ENCODE data around the gene KRTAP10-11. TPM values are rescaled to one million over a fixed set of nuclear protein-coding genes. Genes with fewer than 3 reads are reported as not detected.

Gene KRTAP10-11
- total and polyA plus RNA-seq, 11 donors, result not detected

GRCh38 chr21:44614961-44615391 is 31.2 kb upstream of the KRTAP10-11 start:
- WGBS, 4 donors, result 87 to 94% (median 89%) methylated on average over 26 to 28 of the region's 28 CpGs
- DNase-seq, result peak in 1 of 5 donors; percentile 50
- H3K36me3 ChIP-seq, result no peaks in the 10 kb centered on the region
- TF ChIP-seq CTCF (IDR thresholded peaks at IDR 0.05) (no peak), POLR2A (IDR thresholded peaks at IDR 0.05) (no peak)
- intact Hi-C loops (cut with DNase I), result loop anchor here in 1 of 10 donors (5.0 kb wide), 1 partner anchor 177 kb away; no protein-coding TSS in a partner anchor
- peaks cover 0 to 5% (median 0%) of the 10 kb centered on the region in 9 donors for H3K27me3 ChIP-seq
- H3K4me3 ChIP-seq, result no peak overlapping the region
- peaks cover 0 to 8% (median 0%) of the 10 kb centered on the region in 12 donors for H3K4me1 ChIP-seq
- peaks cover 0 to 27% (median 2%) of the 10 kb centered on the region in 12 donors for H3K9me3 ChIP-seq
- no peak for ATAC-seq
- no peak overlapping the region for H3K27ac ChIP-seq

- H3K27ac ChIP-seq, result no peak overlapping the region
- ATAC-seq (no peak), DNase-seq (no peak)
- H3K9me3 ChIP-seq, result peaks cover 0 to 27% (median 2%) of the 10 kb centered on the region in 12 donors
- peaks cover 0 to 8% (median 0%) of the 10 kb centered on the region in 12 donors for H3K4me1 ChIP-seq
- no peak for TF ChIP-seq CTCF (IDR thresholded peaks at IDR 0.05)
- no peak for TF ChIP-seq POLR2A (IDR thresholded peaks at IDR 0.05)
- no peak overlapping the region for H3K4me3 ChIP-seq
- intact Hi-C loops (cut with DNase I), result loop anchor here in 1 of 10 donors (5.0 kb wide), 1 partner anchor 177 kb away; no protein-coding TSS in a partner anchor
- peaks cover 0 to 5% (median 0%) of the 10 kb centered on the region in 9 donors for H3K27me3 ChIP-seq
- WGBS, 4 donors, result 73 to 80% (median 74%) methylated on average over 8 of the region's 8 CpGs
- no peaks in the 10 kb centered on the region for H3K36me3 ChIP-seq
Observed at GRCh38 chr21:44615466-44615865, 30.7 kb upstream of the KRTAP10-11 start.

- no peak overlapping the region for H3K4me3 ChIP-seq
- no peaks in the 10 kb centered on the region for H3K36me3 ChIP-seq
- intact Hi-C loops (cut with DNase I), result loop anchor here in 1 of 10 donors (5.0 kb wide), 1 partner anchor 176 kb away; no protein-coding TSS in a partner anchor
- no peak for ATAC-seq
- no peak for DNase-seq
- peaks cover 0 to 8% (median 0%) of the 10 kb centered on the region in 12 donors for H3K4me1 ChIP-seq
- H3K27me3 ChIP-seq, result peaks cover 0 to 5% (median 0%) of the 10 kb centered on the region in 9 donors
- WGBS, 4 donors, result 71 to 85% (median 77%) methylated on average over 16 to 17 of the region's 17 CpGs
- TF ChIP-seq CTCF (IDR thresholded peaks at IDR 0.05) (no peak), POLR2A (IDR thresholded peaks at IDR 0.05) (no peak)
- H3K27ac ChIP-seq, result no peak overlapping the region
- peaks cover 0 to 22% (median 2%) of the 10 kb centered on the region in 12 donors for H3K9me3 ChIP-seq
Observed at GRCh38 chr21:44615911-44616590, 30.2 kb upstream of the KRTAP10-11 start.

- 82 to 85% (median 83%) methylated on average over 16 of the region's 16 CpGs for WGBS, 4 donors
- intact Hi-C loops (cut with DNase I), result loop anchor here in 1 of 10 donors (5.0 kb wide), 1 partner anchor 176 kb away; no protein-coding TSS in a partner anchor
- peaks cover 0 to 8% (median 0%) of the 10 kb centered on the region in 12 donors for H3K4me1 ChIP-seq
- peaks cover 0 to 17% (median 2%) of the 10 kb centered on the region in 12 donors for H3K9me3 ChIP-seq
- no peak overlapping the region for H3K4me3 ChIP-seq
- DNase-seq (no peak), ATAC-seq (no peak)
- peaks cover 0 to 5% (median 0%) of the 10 kb centered on the region in 9 donors for H3K27me3 ChIP-seq
- no peak for TF ChIP-seq CTCF (IDR thresholded peaks at IDR 0.05)
- no peak for TF ChIP-seq POLR2A (IDR thresholded peaks at IDR 0.05)
- H3K36me3 ChIP-seq, result no peaks in the 10 kb centered on the region
- no peak overlapping the region for H3K27ac ChIP-seq
Observed at GRCh38 chr21:44616591-44616926, 29.7 kb upstream of the KRTAP10-11 start.
